NCI-H748 treated with DMSO at 0.1 percent for 48 hours (cell line): ENCODE data around the gene XCL1.

Experiments
- DNase-seq: peaks from one replicate; lab custom pipeline; 2025; lab: John Stamatoyannopoulos, UW

Gene XCL1

DNA sequence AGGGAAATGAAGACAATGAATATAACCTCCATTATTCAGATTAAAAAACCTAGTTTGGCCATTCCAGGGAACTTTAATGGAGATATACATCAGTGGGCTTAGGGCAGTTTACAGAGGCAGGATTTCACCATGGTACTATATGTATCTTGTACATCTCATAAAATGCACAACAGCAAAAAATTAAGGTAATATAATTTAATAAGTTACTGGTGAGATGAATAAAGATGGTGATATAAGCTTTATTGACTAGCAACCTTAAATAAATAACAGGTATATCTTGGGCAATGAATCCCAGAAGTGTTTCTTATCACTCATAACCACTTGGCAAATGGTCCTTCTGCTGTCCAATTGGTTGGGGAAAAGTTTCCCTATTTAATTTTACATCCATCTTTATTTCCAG, 29.0 kb downstream of the XCL1 start:
- no peak for DNase-seq

DNA sequence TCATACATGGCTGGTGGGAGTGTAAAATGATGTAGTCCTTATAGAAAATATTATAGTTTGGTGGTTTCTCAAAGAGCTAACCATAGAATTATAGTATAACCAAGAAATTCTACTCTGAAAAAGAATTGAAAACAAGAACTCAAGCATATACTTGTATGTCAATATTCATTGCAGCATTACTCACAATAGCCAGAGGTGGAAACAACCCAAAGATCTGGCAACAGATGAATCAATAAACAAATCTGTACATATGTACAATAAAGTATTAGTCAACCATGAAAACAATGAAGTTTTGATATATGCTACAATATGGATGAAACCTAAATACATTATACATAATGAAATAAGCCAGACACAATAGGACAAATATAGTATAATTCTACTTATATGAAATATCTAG, 29.7 kb downstream of the XCL1 start:
- DNase-seq, result no peak

DNA sequence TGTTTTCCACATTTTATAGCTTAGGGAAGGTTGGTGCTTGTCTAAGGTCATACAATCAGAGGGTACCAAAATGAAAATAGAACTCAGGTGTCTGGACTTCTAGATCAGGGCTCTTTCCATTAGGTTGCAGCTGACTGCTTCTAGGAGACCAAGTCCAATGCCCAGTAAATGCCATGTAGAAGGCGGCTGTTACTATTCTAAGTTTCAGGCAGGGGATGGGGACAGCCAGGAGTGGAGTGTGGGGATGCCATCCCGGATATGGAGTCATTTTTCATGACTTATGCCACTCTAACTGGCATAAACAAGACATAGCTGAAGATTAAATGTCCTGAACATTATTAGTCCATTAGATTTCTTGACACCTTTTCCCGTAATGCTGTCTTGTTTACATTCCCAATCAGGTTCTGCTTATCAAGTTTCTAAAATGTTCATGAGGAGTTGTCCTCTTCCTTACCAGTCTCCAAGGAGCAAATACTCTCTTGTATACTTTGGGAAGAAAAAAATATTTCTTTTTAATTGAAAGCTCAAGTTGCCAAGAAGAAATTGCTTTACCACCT, 31.5 kb downstream of the XCL1 start:
- DNase-seq, result no peak

DNA sequence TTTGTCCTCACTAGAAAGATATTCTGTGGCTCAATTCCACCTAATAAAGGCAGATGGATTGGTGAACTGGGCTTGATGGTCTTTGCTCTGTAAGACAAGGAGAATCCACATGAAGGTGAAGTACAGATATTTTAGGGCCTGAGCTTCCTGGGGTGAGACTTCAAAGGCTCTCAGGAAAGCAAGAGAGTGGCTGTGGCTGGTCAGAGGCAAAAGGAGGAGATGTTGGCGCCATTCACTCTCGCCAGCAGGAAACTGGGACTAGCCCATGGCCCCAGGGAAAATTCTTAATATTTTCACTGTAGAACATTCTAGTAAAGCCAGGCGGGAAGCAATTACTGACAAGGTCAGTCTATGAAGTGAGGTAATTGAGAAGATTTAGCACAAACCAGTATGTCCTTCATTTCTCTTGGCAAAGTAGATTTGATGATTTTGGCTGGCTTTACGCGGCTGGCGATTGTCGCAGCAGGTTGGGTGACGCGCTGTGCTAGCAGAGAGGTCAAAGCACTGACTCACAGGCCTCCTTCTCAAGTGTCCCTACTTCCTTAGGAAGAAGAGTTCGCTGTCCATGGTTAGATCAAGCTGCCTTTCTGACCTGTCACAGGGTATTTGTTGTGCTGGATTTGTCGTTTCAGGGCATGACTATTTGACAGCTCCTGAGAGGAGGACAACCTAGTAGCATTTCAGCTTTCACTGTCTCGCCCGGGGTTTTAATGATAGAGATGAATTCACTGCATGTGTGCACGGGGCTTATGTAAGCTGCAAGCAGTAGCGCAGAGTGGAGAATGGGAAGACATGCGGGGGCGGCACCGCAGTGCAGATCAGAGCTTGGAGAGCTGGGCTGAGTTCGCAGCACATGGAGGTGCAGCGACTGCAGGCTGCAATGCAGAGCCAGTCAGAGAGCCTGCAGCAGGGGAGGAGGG, 32.7 kb downstream of the XCL1 start:
- DNase-seq, result no peak

DNA sequence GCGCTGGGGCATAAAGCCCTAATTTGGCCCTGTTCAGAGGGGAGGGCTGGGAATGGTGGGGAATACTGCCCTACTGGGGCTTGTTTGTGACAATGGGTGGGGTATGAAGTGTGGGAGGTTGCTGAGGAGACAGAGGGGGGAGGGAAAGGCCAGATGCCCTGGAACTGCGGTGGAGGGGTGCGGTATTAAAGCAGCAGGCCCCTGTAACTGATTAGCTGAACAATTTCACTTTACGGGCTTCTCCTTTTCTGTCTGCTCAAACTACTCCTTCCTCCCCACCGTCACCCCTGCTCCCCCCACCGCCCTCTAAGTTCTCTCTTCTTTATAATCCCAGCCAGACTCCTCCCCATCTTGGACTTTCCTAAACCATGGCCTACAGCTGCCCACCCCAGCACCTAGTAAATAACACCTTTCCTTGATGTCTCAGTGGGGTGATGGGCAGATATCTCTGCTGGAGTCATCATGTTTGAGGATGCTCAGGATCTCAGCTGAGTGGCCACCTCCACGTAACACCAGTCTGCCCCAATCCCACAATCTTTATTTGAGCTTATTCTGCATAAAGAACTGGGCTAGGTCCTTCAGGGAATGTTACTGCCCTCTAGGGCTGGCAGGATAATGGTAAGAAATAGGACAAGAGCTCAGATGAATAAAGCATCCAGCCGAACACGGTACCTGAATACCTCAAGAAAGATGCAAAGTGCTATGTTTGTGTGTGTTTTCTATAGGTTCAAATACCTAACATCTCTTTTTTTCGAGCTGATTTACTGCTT, 33.5 kb downstream of the XCL1 start:
- no peak for DNase-seq

DNA sequence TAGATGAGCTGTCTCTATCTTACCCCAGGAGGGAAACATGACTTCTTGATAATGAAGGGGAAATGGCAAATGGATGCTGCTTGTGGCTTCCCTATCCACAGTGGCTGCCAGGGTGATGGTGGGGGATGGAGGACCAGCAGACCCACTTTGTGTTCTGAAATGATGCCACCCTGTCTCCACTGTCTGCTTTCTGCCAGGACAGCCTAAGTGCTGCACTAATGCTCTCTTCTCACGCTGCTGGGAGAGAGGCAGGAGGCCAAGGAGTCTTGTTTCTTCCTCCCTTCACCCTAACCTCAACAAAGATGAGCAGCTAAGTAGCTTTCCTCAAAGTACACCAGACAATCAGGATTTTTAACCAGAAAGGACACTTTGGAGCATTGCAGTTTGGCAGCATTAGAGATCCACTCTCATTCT, 36.6 kb downstream of the XCL1 start:
- DNase-seq, result no peak

DNA sequence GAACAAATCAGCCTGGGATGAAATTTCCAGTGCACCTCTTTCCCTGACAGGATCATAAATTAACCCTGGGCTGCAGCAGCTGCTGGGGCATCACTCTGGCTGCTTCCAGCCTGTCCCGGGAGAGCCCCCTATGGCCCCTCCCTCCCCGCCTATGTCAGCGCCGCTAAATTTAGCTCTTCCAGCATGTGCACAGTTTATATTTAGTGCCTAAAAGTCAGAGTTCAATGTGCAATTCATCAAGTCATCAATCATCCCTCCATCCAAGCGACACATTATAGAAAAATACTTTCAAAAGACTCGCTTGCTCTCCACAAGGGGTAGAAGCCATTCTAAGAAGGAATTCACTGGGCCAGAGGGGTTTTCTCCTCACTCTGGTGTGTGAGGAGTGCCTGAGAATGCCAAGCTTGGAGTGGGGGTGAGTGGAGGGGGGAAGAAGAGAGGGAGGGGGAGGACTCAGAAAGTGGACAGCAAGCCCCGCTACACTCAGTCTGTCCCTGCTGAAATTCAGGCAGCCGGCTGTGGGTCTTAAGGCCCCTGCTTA, 37.4 kb downstream of the XCL1 start:
- DNase-seq, result no peak

DNA sequence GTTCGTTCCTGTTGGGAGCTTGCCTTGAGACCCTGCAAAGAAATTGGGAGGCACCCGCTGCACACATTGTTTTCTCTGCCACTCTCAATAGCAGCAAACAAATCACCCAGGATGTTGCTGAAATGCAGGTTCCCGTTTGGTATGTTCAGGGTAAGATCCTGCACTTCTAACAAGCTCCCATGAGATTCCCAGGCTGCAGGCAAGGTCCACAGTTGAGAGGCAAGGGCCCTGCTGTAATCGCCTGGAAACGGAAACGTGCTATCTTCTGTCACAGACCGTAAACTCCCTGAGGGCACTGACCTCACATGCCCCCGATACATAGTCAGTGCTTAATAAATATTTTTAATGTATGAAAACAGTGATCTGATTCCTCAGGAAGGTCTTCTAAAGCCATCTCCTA, 37.8 kb downstream of the XCL1 start:
- no peak for DNase-seq

DNA sequence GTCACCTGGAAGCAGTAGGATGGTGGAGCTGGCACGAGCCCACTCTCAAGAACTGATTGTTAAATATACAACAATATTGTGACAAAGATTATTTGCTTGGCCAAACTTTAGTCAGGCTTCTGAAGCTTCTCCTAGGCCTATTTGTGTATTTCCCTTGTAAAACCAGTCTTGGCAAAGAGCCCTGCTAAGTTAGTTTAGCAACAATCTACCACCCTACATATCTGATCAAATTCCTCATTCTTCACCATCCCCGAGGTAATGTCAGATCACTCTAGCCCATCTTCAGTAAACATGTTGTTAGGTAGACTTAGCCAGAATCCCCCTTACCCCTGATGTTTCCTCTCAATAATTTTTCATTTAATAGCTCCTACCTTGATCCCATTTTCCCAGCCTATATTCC, 39.6 kb downstream of the XCL1 start:
- no peak for DNase-seq

DNA sequence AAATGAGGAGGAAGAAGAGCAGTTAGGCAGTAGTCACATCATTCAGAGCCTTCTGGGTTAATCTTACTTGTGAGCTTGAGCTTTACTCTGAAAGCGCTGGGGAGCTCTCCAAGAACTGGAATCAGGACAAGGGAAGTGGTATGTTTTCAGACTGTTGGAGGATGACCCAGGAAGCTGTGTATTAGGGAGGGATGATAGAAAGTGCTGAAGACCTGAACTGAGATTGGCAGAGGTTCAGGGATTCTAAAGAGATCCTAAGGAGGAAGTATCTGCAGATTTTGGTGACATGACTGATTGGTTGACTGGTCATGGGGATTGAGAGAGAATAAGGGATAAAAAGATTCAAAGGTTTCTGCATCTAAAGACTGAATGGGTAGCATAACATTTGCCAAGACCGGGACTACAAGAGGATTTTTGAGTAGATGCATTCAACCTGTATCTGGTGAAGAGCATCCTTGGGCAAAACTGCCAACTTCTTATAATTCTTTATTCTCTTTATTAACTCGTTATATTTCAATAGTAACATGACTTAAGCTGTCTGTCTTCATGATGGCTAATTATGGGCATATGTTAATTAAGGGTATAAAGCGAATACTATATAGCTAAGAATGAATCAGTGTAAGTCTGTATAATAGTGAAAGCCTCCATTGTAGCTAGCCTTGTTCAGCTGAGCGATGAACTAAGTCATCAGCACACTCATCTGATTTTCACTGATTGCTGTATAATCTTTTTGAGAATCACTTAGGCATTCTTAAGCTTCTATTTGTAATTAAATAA, 41.8 kb downstream of the XCL1 start:
- DNase-seq, result no peak

DNA sequence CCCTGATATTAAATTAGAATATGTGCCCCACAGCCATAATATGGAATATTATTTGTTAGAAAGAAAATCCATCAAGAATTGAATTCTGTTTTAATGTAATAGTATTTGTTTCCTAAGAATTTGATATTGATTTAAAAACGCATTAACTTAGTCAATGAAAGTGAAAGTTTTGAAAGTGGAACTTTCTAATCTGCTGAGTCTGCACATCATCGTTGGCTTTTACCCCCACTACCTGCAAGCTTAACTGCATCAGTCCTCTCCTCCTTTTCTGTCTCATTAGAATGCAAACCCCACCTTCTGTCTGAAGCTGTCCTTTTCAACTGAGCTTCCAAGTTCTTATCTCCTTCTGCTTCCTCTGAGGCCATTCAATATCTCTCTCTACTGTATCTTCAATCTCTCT, 42.5 kb downstream of the XCL1 start:
- no peak for DNase-seq

DNA sequence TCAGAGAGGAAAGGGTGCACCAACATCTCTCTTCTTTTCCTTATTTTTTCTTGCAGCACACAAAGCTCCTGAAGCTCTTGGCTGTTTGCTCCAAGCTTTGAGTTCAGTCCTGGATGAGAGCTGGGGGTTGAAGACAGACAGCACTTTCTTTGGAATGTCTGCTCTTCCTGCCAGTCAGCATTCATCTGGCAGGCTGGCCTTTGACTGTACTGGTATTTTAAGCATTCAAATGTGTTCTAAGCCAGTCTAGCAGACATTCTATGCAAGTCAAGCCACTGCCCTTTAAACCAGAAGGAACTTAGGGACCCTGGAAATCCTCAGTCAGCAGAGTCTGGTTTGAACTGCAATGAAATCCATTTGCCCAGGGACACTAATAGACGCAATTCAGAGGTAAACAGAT, 45.0 kb downstream of the XCL1 start:
- no peak for DNase-seq

DNA sequence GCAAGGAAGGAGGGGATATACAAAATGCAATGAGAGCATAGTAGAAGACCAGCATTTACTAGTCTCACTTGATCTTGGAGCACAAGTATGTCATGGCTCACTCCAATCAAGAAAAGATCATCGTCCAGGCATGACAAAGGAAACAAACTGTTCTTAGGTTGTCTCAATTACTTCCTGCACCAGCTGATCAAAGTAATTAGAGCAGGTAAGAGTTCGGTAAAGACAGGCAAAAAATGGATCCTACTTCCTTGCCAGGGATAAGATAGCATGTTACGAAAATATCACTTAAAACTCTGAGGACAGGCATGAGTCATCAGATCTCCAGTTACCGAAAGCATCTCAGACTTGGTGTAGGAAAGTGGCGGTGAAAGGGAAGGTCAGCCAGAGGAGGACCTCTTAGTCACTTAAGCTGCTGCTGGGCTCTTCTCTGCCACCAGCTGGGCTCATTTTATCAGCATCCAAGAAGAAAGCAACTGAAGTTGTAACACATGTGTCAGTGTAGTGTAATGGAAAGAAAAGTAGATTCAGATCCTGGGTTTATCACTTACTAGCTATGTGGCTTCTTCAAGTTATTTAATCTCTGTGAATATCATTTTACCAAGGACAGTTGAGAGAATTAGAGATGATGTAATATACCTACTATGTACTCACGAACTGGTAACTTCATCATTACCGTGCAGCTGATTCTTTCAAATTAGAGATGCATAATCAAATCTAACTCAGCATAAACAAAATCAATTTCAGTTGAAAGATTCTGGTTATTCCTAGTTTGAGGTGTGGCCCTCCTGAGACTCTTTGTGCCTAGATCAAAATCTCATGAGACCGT, 46.8 kb downstream of the XCL1 start:
- no peak for DNase-seq

DNA sequence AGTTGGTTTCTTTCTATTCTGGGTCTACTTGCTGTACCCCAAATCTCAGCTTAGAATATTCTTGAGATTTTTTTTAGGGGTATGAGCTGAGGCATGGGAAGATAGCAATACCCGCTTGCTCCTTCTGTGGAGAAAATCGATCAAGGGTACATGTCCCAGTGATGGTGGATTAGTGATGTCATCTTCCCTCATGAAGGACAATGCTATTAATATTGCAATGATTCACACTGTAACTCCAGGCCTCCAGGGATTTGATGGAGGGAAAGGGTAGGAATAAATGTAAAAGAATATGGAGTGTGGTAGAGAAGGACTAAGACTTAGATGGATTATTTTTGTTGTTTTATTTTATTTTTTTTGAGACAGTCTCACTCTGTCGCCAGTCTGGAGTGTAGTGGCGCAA, 47.4 kb downstream of the XCL1 start:
- no peak for DNase-seq

DNA sequence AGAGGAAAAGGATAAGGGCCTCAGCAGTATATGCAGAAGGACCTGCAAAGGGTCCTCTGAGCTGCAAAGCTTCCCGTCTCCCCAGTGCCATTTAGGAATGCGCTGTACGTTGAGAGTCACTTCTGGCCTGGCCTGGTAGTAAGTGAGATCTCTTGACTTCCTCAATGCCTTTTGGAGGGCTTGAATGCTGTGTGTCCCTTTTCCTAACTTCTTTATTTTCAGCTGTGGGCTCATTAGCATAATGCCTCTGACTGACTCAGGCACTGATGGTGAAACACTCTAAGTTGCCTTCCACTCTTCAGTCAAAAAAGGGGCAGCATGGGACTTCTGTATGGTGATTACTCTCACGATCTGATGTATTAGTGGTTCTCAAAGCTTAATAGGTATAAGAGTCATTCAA, 49.9 kb downstream of the XCL1 start:
- DNase-seq, result no peak

DNA sequence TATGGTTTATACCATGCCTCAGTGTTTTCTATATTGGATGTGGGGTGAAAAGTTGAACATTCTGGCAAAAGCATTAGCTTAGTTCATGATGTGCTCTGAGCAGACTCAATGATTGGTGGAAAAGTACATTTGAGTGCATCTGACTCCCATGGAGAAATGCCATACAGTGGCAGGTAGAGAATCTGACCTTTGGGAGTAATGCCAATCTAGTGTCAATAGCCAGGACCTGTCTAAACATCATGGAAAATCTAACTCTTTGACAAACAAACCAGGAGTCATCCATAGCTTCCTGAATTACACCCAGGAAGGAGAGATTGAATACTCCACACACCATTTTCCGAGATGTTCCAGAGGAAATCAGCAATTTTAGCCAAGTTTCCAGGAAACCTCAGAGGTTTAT, 51.0 kb downstream of the XCL1 start:
- no peak for DNase-seq

DNA sequence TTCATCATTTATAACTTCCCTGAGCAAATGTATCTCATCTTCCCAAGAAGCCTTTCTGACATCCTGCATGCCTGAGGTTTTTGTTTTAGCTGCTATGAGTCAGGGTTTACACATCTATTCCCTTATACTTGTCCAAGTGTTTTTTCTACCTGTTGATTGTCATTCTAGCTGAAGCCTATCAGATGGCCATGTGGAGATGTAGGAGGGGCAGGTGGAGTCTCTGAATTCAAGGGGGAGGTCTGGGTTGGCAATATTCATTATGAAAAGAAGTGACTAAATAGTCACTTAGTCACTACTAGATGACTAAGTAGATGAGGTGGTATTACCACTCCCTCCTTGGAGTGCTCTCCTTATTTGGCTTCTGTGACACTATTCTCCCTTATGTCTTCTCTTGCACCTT, 52.4 kb downstream of the XCL1 start:
- no peak for DNase-seq

DNA sequence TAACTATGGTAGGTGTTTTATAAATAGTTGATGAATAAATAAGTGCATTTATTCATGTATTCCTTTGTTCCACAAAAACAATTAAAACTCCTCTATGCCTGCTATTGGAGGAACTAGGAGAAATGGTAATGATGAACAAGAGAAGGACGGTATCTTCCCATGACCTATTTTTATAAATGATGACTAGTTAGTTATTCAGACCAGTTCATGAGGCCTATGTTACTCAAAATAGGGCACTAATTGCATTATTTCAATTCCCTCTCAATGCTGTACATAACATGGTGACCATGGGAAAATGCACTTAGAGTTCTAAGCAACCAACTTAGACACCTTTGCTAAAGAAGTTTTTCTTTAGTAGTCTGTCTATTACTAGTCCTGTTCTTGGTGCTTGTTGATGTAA, 53.1 kb downstream of the XCL1 start:
- no peak for DNase-seq
